Neural crest cell (in vitro differentiated cells): Measurements from ENCODE around the gene SUPT3H. TPM values are rescaled to one million over a fixed set of nuclear protein-coding genes. Genes with fewer than 3 reads are reported as not detected.

Experiments
- DNase-seq: peaks from one replicate; pipeline ENCODE4 v3.0.0; 2021; ENCODE audit warnings: low read depth, mixed read lengths, low spot score
- H3K27ac Mint-ChIP-seq: one replicate; pipeline ENCODE4 v1.8.0; 2021; ENCODE audit warnings: mild to moderate bottlenecking, mixed read lengths; ENCODE audit not compliant: unreplicated experiment
- H3K27me3 Mint-ChIP-seq: 2 replicates; pipeline ENCODE4 v1.8.0; 2021; ENCODE audit warnings: low read depth, mild to moderate bottlenecking, mixed read lengths
- H3K36me3 Mint-ChIP-seq: 2 replicates; pipeline ENCODE4 v1.8.0; 2021; ENCODE audit warnings: low read depth, mild to moderate bottlenecking, mixed read lengths
- H3K4me1 Mint-ChIP-seq: 2 replicates; pipeline ENCODE4 v1.8.0; 2021; ENCODE audit warnings: mixed read lengths
- H3K4me3 Mint-ChIP-seq: one replicate; pipeline ENCODE4 v1.8.0; 2021; ENCODE audit warnings: mild to moderate bottlenecking, mixed read lengths
- H3K9me3 Mint-ChIP-seq: 2 replicates; pipeline ENCODE4 v1.8.0; 2021; ENCODE audit warnings: mixed read lengths
- total RNA-seq: library from RNA; stranded (reverse); gene quantifications from 2 replicates; pipeline ENCODE4 v1.2.1, GENCODE V29; 2021
- TF ChIP-seq, protein P1 (sequence below): fragments of 200-600 bp; sonication (generic); conservative IDR thresholded peaks from 2 replicates; pipeline ENCODE4 v1.5.0; 2021; ENCODE audit warnings: antibody characterized with exemption, mild to moderate bottlenecking

SUPT3H gene
- total RNA-seq, 1 donor from 2014 or later = 17.0 TPM

DNA sequence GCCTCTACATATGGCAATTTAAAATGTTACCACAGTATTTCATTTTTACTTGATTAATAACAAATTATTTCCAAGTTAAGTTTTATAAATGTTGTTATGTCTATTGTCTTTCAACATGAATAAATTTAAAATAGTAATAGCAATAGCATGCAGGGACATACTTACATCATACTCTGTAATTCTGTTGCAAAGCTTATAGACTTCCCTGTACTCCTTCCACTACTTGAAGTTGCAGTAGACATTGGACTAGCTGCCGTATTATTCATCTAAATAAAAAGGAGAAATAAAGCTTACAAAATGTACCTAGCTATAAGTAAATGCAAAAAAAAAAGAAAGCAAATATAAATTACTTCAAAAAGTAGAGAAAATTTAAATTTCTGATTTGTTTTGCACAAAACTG is 12.7 kb downstream of the SUPT3H start:
- no peaks in the 10 kb centered on the region for H3K9me3 Mint-ChIP-seq
- H3K4me1 Mint-ChIP-seq = peaks cover 1% of the 10 kb centered on the region
- H3K27ac Mint-ChIP-seq = no peak overlapping the region
- H3K4me3 Mint-ChIP-seq = no peak overlapping the region
- no peaks in the 10 kb centered on the region for H3K36me3 Mint-ChIP-seq
- no peaks in the 10 kb centered on the region for H3K27me3 Mint-ChIP-seq
- DNase-seq = no peak
- TF ChIP-seq, protein P1, sequence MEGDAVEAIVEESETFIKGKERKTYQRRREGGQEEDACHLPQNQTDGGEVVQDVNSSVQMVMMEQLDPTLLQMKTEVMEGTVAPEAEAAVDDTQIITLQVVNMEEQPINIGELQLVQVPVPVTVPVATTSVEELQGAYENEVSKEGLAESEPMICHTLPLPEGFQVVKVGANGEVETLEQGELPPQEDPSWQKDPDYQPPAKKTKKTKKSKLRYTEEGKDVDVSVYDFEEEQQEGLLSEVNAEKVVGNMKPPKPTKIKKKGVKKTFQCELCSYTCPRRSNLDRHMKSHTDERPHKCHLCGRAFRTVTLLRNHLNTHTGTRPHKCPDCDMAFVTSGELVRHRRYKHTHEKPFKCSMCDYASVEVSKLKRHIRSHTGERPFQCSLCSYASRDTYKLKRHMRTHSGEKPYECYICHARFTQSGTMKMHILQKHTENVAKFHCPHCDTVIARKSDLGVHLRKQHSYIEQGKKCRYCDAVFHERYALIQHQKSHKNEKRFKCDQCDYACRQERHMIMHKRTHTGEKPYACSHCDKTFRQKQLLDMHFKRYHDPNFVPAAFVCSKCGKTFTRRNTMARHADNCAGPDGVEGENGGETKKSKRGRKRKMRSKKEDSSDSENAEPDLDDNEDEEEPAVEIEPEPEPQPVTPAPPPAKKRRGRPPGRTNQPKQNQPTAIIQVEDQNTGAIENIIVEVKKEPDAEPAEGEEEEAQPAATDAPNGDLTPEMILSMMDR = no peak

DNA sequence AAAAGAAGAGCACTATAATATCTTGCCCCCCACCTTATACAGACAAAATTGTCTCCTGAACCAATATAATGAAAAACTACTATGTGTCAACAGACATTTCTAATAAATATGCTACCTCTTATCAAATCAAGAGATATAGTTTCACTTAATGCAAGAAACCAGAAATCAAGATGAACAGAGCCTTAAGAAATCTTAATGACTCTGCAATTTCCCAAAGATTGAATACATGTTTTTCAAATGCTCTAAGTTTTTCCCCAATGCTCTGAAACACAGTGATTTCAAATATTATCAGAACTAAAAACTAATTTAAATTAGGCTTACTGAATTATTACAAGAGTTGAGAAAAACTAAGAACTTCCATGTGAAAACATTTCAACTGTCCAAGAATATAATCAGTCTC is 13.3 kb downstream of the SUPT3H start:
- no peaks in the 10 kb centered on the region for H3K27me3 Mint-ChIP-seq

GRCh38 chr6:45353654-45354053 is 24.1 kb downstream of the SUPT3H start:
- H3K4me3 Mint-ChIP-seq = no peak overlapping the region
- no peaks in the 10 kb centered on the region for H3K9me3 Mint-ChIP-seq
- no peak overlapping the region for H3K27ac Mint-ChIP-seq
- H3K27me3 Mint-ChIP-seq = no peaks in the 10 kb centered on the region
- no peak for DNase-seq
- H3K4me1 Mint-ChIP-seq = no peaks in the 10 kb centered on the region
- TF ChIP-seq, protein P1 = no peak
- no peaks in the 10 kb centered on the region for H3K36me3 Mint-ChIP-seq

More for the DNA sequence above, 13.3 kb downstream of the SUPT3H start:
- no peak for DNase-seq
- Mint-ChIP-seq H3K9me3 (no peaks in the 10 kb centered on the region), H3K4me1 (no peaks in the 10 kb centered on the region), H3K36me3 (no peaks in the 10 kb centered on the region), H3K4me3 (no peak overlapping the region), H3K27ac (no peak overlapping the region)
- TF ChIP-seq, protein P1 = no peak

DNA sequence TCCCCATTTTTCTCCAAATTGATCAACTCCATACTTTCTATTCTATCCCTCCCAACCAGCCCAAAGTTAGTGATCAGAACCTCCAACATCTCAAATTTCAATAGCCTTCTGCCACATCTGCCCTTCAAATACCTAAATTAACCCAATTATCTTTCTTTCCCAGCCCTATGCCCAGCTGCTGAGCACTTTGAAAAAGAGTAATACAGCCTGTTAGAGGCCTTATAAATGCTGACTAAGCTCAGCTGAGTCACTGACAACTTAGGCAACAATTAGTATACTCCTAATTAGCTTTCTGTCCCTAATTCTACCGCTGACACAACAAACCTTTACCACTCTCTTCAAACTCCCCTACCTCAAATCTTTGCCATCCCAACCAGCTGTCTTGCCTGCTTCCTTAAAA is 26.1 kb downstream of the SUPT3H start:
- DNase-seq = no peak
- no peak overlapping the region for H3K4me3 Mint-ChIP-seq
- TF ChIP-seq, protein P1 = no peak
- no peaks in the 10 kb centered on the region for H3K9me3 Mint-ChIP-seq
- H3K36me3 Mint-ChIP-seq = no peaks in the 10 kb centered on the region
- no peak overlapping the region for H3K27ac Mint-ChIP-seq
- no peaks in the 10 kb centered on the region for H3K4me1 Mint-ChIP-seq
- H3K27me3 Mint-ChIP-seq = no peaks in the 10 kb centered on the region

DNA sequence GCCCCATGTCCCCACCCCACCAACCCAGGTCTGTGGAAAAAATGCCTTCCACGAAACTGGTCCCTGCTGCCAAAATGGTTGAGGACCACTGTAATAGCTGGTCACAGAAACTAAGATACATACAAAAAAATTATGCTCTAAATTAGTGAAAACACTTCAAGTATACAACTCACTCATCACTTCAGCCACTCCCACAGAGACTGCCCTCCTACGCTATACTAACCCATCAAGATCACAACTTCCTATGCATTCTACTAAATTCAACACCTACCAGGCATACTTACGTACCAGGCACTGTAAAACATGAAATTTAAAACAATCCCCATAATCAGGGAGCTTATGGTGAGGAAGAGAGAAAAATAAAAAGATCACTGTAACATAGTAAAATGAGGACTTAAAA is 26.7 kb downstream of the SUPT3H start:
- TF ChIP-seq, protein P1 = no peak
- Mint-ChIP-seq H3K27ac (no peak overlapping the region), H3K4me3 (no peak overlapping the region), H3K27me3 (no peaks in the 10 kb centered on the region), H3K36me3 (no peaks in the 10 kb centered on the region), H3K9me3 (no peaks in the 10 kb centered on the region), H3K4me1 (no peaks in the 10 kb centered on the region)
- no peak for DNase-seq
